GM23338 (cell line): ENCODE results near the gene NAXE. TPM values are rescaled to one million over a fixed set of nuclear protein-coding genes. Genes with fewer than 3 reads are reported as not detected.

ENCODE experiments used
- CTCF ChIP-seq, 2 experiments: fragments of 200-600 bp in 1 of 2; sonication (generic) in 1 of 2; conservative IDR thresholded peaks; 2 replicates each; pipeline versions ENCODE4 v1.5.1 to v1.6.1; 2016 to 2017; ENCODE audit warnings: antibody characterized with exemption in 2 of 2, low read depth in 2 of 2, mild to moderate bottlenecking in 2 of 2, moderate library complexity in 1 of 2
- EZH2phosphoT487 ChIP-seq: fragments of 200-600 bp; sonication (generic); IDR thresholded peaks from one replicate; pipeline ENCODE4 v1.8.1; 2018; ENCODE audit warnings: antibody characterized with exemption; ENCODE audit not compliant: unreplicated experiment
- POLR2AphosphoS5 ChIP-seq: IDR thresholded peaks from 2 replicates; pipeline ENCODE4 v1.6.1; 2016; ENCODE audit warnings: antibody characterized with exemption, low read depth
- REST ChIP-seq: IDR thresholded peaks from one replicate; pipeline ENCODE4 v1.6.1; 2018; ENCODE audit warnings: antibody characterized with exemption; ENCODE audit not compliant: unreplicated experiment
- ZNF462 ChIP-seq: fragments of 250-450 bp; sonication (Bioruptor Pico); IDR thresholded peaks from 2 replicates; pipeline ENCODE4 v1.5.0; 2020; ENCODE audit warnings: mild to moderate bottlenecking, moderate library complexity
- polyA plus RNA-seq: library from polyadenylated mRNA; unstranded; fragments of >200 nt; fragmentation: Nextera tagmentation; extraction: Ambion mirVana; gene quantifications from 2 replicates; pipeline ENCODE4 v1.2.1, GENCODE V29; 2016
- total RNA-seq: library from RNA; depleted of rRNA; stranded (reverse); fragments of >200 nt; shearing (Covaris generic); gene quantifications from 2 replicates; pipeline ENCODE4 v1.2.3, GENCODE V29; 2014

Gene NAXE
- total and polyA plus RNA-seq, 2 experiments from 2014 or later: 82.1 to 87.5 TPM

GRCh38 chr1:156559797-156560385, 31.7 kb upstream of the NAXE start (continued):
- no peak for TF ChIP-seq ZNF462 (CRISPR knock-in tag)
- TF ChIP-seq REST: no peak
- no peak for TF ChIP-seq CTCF (conservative IDR thresholded peaks at IDR 0.05; ENCODE audit: low read depth in 2 of 2)
- no peak for TF ChIP-seq POLR2AphosphoS5
- no peak for TF ChIP-seq EZH2phosphoT487
